Omental fat pad (tissue), 4 donors: ENCODE measurements around the gene NBAS. TPM values are rescaled to one million over a fixed set of nuclear protein-coding genes. Genes with fewer than 3 reads are reported as not detected.
"Not testable (repeated sequence)": the region's sequence is repeated elsewhere in the genome, so short reads cannot be mapped to it uniquely, and the experiment has no call there.

Experiments used
- ATAC-seq: fragments of 150-250 bp; one replicate; pipeline ENCODE4 v1.9.1; 2016; ENCODE audit warnings: mild to moderate bottlenecking, moderate library complexity; ENCODE audit not compliant: low FRiP score
- DNase-seq: peaks from one replicate; pipeline ENCODE4 v3.0.0-alpha.2; 2019; ENCODE audit warnings: low spot score
- total RNA-seq, 4 donors: library from RNA; depleted of rRNA; stranded (reverse); fragments of >200 nt; gene quantifications; one replicate each; pipeline ENCODE4 v1.1.0, GENCODE V29; 2016
- TF ChIP-seq, protein P1 (sequence below), 3 donors: fragments of 450-650 bp; IDR thresholded peaks; one replicate each; pipeline ENCODE4 v1.5.1; 2016 to 2017; ENCODE audit warnings: antibody characterized with exemption in 3 of 3, mild to moderate bottlenecking in 3 of 3, moderate library complexity in 2 of 3

Gene NBAS
- total RNA-seq, 4 donors from 2014 or later = 29.4 to 57.7 (median 38.2) TPM

DNA sequence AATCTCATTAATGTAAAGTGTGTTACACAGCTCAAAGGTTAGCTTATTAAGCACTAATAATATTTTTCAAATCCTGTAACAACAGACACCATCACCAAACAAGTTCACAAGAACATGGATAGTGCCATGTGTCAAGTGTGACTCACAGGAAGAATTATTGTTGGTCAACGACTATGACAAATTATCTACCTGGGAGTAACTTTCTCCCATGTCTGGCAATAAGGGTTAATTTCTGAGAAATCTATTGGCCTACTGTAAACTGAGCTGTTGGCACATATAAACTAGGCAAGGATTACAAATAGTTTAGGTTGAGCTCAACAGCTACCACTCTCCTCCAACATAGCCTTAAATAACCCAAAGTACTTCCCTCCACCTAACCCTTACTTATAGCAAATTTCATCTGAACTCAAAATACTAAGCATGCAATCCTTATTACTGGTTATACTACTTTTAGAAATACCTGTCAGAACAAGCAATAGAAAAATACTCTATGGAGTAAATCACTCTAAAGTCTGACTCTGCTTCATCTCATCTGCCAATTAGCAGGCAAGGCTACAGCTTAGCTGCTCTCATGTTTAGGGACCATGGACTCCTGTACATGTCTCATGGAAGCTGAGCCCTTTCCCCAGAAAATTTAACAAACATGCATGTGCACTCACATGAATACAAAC lies 223.0 kb downstream of the NBAS start:
- DNase-seq = no peak
- TF ChIP-seq, protein P1, sequence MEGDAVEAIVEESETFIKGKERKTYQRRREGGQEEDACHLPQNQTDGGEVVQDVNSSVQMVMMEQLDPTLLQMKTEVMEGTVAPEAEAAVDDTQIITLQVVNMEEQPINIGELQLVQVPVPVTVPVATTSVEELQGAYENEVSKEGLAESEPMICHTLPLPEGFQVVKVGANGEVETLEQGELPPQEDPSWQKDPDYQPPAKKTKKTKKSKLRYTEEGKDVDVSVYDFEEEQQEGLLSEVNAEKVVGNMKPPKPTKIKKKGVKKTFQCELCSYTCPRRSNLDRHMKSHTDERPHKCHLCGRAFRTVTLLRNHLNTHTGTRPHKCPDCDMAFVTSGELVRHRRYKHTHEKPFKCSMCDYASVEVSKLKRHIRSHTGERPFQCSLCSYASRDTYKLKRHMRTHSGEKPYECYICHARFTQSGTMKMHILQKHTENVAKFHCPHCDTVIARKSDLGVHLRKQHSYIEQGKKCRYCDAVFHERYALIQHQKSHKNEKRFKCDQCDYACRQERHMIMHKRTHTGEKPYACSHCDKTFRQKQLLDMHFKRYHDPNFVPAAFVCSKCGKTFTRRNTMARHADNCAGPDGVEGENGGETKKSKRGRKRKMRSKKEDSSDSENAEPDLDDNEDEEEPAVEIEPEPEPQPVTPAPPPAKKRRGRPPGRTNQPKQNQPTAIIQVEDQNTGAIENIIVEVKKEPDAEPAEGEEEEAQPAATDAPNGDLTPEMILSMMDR (IDR thresholded peaks at IDR 0.05) = no peak
- ATAC-seq = no peak

- TF ChIP-seq, protein P1 (IDR thresholded peaks at IDR 0.05) = no peak
- ATAC-seq = no peak
- DNase-seq = no peak
These were observed 226.3 kb downstream of the NBAS start for GRCh38 chr2:15334644-15335326.

GRCh38 chr2:15331787-15332186 lies 229.3 kb downstream of the NBAS start:
- TF ChIP-seq, protein P1 (IDR thresholded peaks at IDR 0.05) = no peak

DNA sequence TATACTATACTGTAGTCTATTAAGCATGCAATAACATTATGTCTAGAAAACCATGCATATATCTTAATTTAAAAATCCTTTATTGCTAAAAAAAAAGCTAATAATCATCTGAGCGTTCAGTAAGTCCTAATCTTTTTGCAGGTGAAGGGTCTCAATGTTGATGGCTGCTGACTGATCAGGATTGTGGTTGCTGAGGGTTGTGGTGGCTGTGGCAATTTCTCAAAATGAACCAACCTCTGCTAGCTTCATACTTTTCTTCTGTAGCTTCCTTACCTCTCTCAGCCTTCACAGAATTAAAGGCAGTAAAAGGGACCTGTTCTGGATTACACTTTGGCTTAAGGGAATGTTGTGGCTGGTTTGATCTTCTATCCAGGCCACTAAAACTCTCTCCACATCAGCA lies 235.8 kb downstream of the NBAS start:
- TF ChIP-seq, protein P1 (IDR thresholded peaks at IDR 0.05) = no peak
- no peak for DNase-seq

More at GRCh38 chr2:15331787-15332186, 229.3 kb downstream of the NBAS start:
- no peak for DNase-seq
- no peak for ATAC-seq

DNA sequence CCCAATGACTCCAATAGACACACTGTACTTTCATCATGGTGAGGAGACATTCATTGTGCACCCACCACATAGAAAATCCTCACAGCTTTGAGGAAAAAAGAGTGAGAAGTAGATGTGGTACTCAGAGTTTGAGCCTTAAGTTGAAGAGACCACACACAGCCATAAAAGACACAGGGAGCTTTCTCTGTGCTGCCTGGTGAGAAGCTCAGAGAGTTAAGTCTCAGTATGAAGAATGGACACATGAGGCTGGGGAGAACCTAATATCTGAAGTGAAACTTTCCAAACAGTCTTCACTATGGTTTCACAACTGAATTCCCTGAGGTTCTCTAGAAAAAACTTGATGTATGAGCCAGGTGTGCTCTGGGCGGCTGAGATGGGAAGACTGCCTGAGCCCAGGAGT lies 237.9 kb downstream of the NBAS start:
- TF ChIP-seq, protein P1 (IDR thresholded peaks at IDR 0.05) = no peak
- DNase-seq (no peak), ATAC-seq (no peak)

More for the DNA sequence above, 235.8 kb downstream of the NBAS start:
- no peak for ATAC-seq

GRCh38 chr2:15321481-15321880 lies 239.7 kb downstream of the NBAS start:
- not testable (repeated sequence) for ATAC-seq, DNase-seq

DNA sequence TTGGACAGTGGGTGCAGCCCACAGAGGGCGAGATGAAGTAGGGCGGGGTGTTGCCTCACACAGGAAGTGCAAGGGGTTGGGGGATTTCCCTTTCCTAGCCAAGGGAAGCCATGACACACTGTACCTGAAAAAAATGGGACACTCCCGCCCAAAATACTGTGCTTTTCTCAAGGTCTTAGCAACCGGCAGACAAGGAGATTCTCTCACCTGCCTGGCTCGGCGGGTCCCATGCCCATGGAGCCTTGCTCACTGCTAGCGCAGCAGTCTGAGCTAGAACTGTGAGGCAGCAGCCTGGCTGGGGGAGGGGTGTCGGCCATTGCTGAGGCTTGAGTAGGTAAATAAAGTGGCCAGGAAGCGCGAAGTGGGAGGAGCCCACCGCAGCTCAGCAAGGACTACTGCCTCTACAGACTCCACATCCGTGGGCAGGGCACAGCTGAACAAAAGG lies 244.7 kb downstream of the NBAS start:
- ATAC-seq (no peak), DNase-seq (no peak)
- TF ChIP-seq, protein P1 (IDR thresholded peaks at IDR 0.05) = no peak
